SK-N-SH treated with all-trans-retinoic acid at 6 μM for 48 hours (cell line): Measurements from ENCODE around the gene VPS26A.

Experiments used
- CSDC2 ChIP-seq: fragments of 250-450 bp; sonication (Bioruptor Pico); IDR thresholded peaks from 2 replicates; pipeline ENCODE4 v1.5.0; 2020; ENCODE audit warnings: mild to moderate bottlenecking, moderate library complexity
- ESRRG ChIP-seq: fragments of 250-450 bp; sonication (Bioruptor Pico); IDR thresholded peaks from 2 replicates; pipeline ENCODE4 v1.6.1; 2021; ENCODE audit warnings: mild to moderate bottlenecking
- OSR1 ChIP-seq: fragments of 250-450 bp; sonication (Bioruptor Pico); IDR thresholded peaks from 2 replicates; pipeline ENCODE4 v1.8.0; 2022; ENCODE audit warnings: moderate library complexity, mild to moderate bottlenecking, inconsistent platforms
- PATZ1 ChIP-seq: fragments of 250-450 bp; sonication (Bioruptor Pico); IDR thresholded peaks from 2 replicates; pipeline ENCODE4 v1.8.0; 2020; ENCODE audit warnings: mild to moderate bottlenecking, moderate library complexity, borderline replicate concordance
- TSHZ2 ChIP-seq: fragments of 250-450 bp; sonication (Bioruptor Pico); IDR thresholded peaks from 2 replicates; pipeline ENCODE4 v1.5.0; 2020; ENCODE audit warnings: mild to moderate bottlenecking, moderate library complexity
- ZFP30 ChIP-seq: fragments of 450-650 bp; formaldehyde crosslinking; IDR thresholded peaks from 2 replicates; pipeline ENCODE4 v1.5.0; 2022; ENCODE audit warnings: mild to moderate bottlenecking, moderate library complexity
- TF ChIP-seq, protein P1 (sequence below): fragments of 250-450 bp; sonication (Bioruptor Pico); IDR thresholded peaks from 2 replicates; pipeline ENCODE4 v1.5.1; 2021; ENCODE audit warnings: mild to moderate bottlenecking, moderate library complexity

GRCh38 chr10:69124563-69125268 lies 738 bp downstream of the VPS26A start:
- TF ChIP-seq PATZ1 (CRISPR knock-in tag) (no peak), CSDC2 (no peak), ZFP30 (CRISPR knock-in tag) (no peak), TSHZ2 (no peak), OSR1 (CRISPR knock-in tag) (no peak), ESRRG (CRISPR knock-in tag) (no peak)
- TF ChIP-seq, protein P1, sequence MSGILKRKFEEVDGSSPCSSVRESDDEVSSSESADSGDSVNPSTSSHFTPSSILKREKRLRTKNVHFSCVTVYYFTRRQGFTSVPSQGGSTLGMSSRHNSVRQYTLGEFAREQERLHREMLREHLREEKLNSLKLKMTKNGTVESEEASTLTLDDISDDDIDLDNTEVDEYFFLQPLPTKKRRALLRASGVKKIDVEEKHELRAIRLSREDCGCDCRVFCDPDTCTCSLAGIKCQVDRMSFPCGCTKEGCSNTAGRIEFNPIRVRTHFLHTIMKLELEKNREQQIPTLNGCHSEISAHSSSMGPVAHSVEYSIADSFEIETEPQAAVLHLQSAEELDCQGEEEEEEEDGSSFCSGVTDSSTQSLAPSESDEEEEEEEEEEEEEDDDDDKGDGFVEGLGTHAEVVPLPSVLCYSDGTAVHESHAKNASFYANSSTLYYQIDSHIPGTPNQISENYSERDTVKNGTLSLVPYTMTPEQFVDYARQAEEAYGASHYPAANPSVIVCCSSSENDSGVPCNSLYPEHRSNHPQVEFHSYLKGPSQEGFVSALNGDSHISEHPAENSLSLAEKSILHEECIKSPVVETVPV (CRISPR knock-in tag): no peak
